CD4-positive, alpha-beta T cell treated with Interleukin-6 at 100 ng/mL for 8 hours (primary cell): Measurements from ENCODE around the gene PPARG.

Experiments
- DNase-seq: peaks from one replicate; pipeline ENCODE4 v3.0.0-alpha.2; 2020; ENCODE audit warnings: mixed read lengths, low spot score

The PPARG gene

DNA sequence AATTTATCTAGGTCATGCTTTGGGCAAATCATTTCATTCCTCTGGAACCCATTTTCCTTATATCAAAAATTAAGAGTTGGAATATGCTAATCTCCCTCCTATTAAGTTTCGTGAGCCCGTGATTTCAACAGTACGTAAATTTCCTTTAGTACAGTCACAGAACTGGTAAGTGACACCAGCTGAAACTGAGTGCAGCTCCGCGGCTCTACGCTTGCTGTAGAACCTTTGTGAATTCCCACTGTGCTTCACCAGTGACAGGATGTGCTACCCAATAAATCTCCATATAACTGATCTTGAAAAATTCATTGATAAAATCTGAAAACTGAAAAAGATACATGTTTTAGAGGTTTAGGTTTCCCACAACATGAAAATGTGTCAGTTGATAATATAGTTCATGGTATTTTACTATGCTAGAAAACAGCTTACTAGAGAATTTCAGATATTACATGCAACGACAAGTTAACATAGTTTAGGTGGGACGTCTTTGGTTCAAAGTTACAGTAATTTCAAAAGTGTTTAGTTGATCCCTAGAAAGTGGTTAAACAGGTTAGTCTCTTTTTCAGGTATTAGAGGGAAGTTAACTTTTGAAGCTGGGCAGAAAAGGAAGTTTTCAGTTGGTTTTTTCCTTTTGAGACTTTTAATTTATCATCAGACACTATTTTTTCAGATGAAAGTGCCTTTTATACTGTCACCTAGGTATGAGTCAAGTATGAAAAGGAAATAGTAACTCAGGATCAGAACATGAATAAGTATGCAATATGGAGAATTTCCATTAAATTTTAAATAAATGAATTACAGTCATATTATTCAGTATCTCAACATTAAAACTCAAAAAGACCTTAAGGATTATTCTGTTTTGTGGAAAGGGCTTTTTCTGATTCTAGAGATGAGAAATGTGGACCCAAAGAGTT, 57.0 kb downstream of the PPARG start:
- no peak for DNase-seq

DNA sequence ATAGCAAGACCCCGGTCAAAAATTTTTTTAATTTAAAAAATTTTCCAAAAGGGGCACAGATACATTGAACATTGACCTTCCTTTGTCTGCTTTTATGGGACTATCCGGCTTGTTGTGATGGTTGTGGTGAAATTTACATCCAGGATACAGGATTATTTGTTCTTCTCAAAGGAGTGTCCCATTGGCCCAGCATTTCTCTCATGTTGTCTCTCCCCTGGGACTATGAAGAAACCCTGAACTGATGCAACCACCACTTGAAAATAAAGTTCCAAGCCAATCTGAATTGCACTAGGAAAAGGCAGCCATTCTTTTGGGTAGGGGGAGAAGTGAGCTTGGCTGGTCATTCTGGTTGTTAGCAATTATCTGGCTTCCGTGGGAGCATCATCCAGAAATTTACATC, 58.4 kb downstream of the PPARG start:
- no peak for DNase-seq

DNA sequence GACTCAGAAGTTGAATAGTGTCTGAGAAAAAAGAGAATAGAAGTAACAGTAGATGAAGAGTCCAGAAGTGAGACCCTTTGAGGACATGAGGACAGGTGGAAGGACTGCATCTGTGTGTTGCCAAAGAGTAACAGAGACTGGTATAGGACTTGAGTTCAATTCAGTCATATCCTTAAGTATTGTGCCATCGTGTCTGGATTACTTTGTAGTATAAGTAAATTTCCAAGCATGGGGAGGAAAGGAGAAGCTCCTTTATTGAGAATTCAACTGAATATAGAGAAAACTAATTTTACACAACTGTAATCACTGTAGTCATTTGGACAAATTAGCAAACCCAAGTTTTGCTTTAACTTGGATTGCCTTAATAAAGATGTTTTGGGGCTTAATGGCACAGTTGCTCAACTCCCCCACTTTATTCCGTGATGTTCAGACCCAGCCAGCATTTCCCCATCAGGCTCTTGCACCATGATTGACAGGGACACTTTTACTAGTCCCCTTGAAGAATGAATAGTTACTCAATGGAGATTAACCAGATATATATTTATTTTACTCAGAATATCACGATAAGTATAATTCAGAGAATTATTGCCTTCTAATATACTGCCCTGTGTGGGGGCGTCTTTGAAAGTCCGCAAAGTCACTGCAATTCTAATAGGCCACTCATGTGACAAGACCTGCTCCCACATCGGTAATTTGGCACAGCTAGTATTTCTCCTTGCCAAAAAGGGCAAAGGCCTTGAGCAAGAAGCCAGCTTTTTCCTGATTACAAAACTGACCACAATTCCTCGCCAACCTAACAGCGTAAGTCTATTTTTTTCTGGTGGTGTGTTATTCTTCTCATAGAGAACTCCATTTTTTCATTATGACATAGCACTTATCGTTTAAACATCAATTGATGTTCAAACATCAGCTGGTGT, 61.3 kb downstream of the PPARG start:
- DNase-seq = no peak

DNA sequence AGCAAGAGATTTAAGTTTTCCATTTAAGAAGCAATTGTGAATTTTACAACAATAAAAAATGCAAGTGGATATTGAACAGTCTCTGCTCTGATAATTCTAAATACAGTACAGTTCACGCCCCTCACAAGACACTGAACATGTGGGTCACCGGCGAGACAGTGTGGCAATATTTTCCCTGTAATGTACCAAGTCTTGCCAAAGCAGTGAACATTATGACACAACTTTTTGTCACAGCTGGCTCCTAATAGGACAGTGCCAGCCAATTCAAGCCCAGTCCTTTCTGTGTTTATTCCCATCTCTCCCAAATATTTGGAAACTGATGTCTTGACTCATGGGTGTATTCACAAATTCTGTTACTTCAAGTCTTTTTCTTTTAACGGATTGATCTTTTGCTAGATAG, 62.3 kb downstream of the PPARG start:
- no peak for DNase-seq

DNA sequence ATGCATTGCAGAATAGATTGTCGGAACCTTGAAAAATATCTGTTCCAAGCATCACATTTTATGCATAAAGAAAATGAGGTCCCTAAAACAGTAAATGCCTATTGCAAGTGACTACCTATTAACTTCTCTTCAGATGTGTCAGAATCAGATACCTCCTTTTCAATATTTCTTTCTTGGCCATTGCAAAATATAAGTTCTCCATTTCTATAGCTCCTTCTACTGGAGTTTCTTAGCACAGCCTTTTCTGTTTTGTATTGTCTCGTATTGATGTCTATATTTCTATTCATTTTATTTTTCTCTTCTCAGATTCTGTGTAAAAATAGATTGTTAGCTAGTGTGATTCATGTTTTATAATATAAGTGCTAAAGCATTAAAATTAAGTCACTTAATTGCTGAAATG, 63.4 kb downstream of the PPARG start:
- no peak for DNase-seq

DNA sequence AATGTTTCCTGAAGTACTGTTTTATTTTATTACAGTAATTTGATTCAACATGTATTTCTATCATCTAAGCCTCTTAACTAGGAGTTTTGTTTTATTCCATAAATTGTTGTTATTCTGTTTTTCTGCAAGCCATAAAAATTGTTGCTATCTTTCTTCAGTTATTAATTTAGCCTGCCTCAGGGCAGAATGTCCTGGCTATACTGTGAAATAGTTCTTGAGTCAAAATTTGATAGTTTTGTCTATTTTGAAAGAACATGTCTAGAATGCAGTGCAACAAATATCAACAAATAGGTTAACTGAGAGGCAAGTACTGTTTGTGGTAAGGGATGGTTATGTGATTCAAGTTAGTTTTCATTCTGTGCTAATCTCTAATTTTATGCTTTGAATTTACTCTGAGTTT, 63.9 kb downstream of the PPARG start:
- no peak for DNase-seq

DNA sequence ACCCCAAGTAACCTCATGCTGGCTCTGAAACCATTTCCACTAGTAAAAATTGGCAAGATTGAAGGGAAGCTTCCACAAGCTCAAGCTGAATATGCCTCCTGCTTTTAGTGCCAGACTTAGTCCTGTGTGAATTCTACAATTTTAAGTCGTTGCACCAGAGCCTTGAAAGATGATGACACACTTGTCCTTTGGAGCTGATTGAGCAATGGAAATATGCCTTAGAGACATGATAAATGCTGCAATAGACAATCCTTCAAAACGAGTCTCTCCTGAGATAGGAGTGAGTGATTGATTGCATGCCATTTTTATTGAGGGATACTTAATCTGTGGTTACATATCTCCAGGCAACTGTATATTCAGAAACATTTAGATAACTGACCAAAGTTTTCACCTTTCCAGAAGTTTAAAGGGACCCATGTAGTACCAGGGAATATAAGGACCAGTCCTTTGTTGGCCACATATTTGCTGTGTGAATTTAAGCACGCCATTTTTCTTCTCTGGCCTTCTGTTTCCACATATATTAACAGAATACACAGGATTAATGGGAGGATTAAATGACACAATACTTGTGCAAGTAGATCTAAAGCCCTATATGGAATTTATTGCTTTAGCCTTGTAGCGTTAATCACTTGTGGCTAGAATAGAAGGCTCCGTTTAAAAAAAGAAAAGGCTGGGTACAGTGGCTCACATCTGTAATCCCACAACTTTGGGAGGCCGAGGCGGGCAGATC, 65.1 kb downstream of the PPARG start:
- no peak for DNase-seq

DNA sequence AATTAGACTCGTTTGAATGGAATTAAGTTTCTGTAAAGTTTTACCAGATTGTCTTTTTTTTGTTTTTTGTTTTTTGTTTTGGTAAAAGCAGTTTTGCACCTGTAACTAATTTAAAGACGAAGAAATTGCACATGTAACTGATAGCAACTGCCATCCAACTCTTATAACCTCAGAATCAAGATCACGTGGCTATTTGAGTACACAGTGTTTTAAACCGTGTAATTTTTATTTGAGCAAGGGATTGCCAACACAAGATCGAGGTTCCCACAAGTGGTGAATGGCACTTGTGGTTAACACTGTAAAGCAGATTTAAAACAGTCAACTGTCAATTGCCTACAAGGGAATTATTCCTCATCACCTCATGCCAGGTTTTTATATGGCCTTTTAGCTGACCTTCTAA, 67.3 kb downstream of the PPARG start:
- DNase-seq = no peak

DNA sequence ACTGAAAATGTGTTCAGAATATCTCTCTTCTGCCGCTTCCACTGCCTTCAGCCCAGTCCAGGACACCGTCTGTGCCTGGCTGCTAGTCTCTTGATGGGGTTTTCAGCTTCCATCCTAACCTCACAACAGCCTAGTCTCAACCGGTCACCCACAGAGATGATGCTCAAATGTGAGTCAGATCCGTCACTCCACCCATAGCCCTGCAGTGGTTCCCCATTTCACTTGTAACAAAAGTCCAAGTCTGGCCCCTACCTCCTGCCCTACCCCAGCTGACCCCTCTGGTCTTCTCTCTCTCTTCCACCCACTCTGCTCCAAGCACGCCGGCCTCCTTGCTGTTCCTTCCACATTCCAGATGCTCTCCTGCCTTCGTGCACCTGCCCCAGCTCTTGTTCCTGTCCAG, 68.1 kb downstream of the PPARG start:
- no peak for DNase-seq

DNA sequence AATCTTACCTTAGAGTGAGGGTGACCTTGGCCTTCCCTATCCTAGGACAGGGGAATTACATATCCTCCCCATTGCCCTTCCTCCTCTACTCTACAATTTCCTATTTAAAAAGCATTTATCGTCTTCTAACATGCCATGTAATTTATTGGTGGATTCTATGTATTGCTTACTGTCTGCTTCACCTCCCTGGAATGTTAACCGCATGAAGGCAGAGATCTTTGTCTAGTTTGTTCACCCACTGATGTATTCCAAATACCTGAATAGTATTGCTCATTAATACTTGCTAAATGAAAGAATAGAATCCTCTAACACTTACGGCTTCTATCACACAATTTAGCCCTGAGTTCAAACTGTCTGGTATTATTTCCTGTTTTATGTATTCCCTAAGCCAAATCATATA, 68.6 kb downstream of the PPARG start:
- no peak for DNase-seq

DNA sequence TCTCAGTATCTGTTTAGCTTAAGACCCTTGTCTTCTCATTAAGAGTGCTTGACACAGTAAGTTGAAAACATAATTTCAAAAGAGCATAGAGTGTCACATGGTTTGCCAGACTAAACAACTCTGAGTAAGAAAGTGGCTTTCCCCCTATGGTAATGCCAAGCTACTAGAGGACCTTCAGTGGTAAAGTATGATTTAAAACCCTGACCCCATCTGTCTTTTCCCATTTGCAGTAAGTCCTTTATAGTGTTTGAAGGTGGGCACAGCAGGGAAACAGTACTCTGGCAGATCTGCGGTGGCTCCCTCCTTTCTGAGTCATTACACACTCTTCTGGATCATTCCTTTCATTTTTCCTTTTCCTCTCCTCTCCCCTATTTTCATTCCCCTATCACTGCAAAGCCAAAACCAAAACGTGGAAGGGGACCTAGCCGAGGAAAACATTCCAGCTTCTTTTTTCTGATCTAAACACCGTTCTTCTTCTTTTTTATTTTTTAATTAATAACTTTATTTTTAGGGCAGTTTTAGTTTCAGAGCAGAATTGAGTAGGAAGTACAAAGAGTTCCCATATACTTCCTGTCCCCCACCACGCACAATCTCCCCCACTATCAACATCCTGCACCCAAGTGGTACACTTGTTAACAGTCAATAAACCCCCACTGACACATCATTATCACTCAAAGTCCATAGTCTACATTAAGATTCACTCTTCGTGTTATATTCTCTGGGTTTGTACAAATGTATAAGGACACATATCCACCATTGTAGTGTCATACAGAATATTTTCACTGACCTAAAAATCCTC, 74.7 kb downstream of the PPARG start:
- DNase-seq = no peak

DNA sequence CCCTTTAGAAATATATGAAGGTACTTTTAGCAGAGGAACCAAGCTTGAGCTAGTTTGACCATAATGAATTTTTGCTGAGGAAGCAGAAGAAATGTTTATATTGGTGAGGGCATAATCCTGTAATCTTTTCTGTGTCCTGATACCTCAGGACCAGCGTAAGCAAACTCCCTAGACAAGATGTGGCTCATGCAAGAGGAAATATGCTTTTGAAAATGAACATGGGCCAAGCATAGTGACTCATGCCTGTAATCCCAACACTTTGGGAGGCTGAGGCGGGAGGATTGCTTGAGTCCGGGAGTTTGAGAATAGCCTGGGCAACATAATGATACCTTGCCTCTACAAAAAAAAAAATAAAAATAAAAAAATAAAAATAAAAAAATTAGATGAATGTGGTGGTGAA, 78.5 kb downstream of the PPARG start:
- DNase-seq = no peak

DNA sequence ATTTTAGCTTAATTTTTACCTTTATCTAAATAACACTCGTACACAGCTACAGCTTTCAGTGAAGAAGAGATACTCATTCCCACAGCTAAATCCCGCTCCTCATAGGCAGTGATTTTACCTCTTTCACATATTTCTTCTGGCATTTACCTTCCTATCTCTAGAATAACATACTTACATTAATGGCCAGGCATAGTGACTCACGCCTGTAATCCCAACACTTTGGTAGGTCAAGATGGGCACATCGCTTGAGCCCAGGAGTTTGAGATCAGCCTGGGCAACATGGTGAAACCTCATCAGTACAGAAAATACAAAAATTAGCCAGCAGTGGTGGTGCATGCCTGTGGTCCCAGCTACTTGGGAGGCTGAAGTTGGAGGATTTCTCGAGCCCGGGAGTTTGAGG, 80.2 kb downstream of the PPARG start:
- DNase-seq = no peak

DNA sequence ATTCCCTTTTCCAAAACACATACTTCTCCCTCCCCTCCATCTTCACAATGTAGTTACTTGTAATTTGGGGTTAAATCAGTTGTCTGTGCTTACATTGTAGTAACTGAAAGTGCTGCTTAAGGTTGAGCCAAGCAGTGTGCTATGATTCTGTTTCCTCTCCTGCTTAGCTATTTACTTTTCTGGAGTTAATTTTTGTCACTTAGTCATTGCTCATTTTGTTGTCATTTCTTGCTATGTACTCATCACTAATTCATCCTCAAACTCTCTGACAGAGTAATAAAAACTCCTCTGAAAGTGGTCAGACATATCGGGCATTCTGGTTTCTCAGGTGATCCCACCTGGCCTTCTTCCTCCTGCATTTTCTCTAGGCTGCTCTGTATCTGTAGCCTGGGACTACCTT, 80.7 kb downstream of the PPARG start:
- no peak for DNase-seq

DNA sequence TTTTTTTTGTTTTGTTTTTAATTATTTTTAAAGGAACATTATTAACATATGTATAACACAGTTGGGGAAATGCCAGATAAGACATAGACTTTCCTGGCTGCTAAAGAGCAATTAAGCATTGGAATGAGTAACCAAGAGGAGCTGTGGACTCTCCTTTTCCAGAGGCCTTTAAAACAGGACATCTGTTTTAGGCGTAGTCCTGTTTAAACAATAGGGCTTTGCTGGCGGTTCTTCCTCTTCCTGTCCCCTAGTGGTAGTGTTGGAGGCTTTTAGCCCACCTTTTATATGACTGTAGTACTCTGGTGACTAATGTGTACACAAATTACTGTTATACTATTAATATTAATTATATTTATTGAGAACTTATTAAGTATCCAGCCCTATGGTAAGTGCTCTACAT, 81.9 kb downstream of the PPARG start:
- no peak for DNase-seq

DNA sequence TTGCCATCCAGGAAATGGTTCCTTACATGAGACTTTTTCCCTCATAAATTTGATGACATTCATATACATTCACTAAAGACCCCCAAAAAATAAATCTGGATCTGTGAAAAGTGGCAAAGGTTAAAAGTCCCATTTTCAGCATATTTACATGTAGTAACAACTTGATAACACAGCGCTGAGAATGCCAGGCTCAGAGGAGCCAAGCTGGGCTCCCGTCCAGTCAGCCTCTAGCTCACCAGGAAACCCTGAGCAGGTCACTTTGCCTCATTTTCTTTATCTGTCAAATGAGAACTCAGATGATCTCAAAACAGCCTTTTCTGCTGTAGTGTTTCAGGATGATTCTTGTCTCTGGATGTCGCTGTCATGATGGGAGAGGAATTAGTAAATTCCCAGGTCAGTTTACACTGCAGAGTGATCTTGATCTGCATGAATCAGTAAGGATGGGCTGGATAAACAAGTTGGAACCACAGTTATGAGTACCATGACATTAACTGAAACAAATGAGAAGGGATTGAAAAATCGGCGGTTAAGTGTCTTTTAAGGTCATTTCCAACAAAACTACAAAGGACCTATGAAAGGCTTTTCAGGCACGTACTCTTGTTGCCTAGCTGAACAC, 82.8 kb downstream of the PPARG start:
- no peak for DNase-seq

DNA sequence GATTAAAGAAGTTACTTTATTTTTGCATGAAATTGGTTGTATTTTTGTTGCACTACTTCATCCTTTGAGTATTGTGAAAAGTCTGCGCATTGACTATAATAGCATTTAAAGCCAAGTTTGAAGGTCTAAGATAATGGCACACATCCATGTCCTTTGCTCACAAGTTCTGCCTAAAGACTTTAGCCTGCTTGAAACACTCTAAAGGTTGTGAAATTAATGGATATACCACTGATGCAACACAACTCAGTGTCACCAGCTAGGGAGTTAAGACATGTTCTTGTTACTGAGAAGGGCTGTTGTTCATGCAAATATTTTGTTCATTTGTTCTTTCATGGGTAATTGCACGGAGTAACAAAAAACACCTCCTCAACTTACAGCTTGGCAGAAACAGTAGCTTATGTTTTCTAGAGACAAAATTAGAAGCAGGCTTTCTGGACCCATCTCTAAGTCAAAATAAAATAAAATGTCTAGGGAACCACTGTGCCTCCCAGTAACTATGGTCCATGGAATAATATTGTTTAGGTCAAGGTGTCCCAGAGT, 83.9 kb downstream of the PPARG start:
- no peak for DNase-seq

DNA sequence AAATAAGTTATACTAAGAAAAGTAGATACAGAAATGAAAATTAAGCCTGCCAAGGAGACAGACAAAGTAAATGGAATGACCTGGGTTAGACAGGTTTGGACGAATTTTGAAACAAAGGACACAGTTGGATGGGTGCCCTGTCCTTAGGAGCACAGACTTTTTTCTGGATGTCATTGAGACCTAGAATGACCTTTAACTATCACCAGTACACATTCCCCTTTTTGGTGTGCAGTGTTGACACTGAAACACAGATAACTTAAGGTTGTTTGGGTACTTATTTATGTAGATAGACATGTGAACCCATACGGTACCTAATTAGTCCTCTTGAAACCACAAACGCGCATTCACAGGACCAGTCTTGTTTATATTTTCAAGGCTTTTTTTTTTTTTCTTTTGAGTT, 86.7 kb downstream of the PPARG start:
- no peak for DNase-seq

DNA sequence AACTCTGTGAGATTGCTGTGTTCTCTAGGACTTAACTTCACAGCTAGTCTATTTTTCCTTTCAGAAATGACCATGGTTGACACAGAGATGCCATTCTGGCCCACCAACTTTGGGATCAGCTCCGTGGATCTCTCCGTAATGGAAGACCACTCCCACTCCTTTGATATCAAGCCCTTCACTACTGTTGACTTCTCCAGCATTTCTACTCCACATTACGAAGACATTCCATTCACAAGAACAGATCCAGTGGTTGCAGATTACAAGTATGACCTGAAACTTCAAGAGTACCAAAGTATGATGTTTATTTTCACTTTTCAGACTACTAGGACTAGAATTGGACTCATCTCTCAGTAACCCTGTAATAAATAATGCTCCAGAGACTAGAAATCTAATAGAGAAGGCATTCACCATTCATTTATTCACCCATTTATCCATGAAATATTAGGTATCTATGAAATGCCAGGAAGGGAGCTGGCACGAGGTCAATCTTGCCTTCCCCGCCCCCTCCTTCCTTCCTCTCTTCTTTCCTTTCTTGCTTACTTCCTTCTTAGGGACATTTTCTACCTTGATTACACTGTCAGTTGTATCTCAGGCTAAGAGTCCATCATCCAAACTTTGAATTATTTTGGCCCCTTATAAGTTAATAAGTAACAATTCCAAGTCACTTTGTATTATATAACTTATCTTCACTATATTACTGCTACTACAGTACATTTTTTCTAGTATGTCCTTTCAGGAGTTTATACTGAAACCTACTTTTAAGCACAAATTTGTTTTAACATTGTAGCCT, 91.0 kb downstream of the PPARG start:
- no peak for DNase-seq

DNA sequence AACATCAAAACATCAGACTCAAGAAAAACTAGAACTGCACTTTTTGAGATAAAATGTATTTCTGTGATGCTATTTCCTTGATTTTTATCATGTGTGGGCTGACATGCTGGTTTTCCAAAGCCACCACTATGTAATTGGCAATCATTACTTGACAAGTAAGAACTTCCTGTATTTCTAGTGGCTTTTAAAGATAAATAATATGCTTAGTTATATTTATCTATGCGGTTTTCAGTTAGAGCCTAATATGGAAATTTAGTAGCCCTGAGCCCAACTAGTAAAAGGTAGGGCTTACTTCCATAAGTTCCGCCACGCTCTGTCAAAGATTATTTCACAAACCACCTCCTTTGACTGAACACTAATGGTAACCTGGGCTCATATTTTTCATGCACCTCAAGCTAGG, 91.6 kb downstream of the PPARG start:
- DNase-seq = no peak
